HFF-Myc (cell line): Measurements from ENCODE around the gene TMEM51.

ENCODE experiments used
- DNase-seq: peaks from one replicate; pipeline ENCODE4 v3.0.0-alpha.2; 2011; ENCODE audit warnings: low read depth; ENCODE audit errors: extremely low read depth
- H3K4me3 ChIP-seq: replicated peaks from 2 replicates; pipeline ENCODE4 v1.5.1; 2011; ENCODE audit warnings: low read depth, mild to moderate bottlenecking, control low read depth, low read length
- TF ChIP-seq, protein P1 (sequence below): IDR thresholded peaks from 2 replicates; pipeline ENCODE4 v1.5.1; 2012; ENCODE audit warnings: mild to moderate bottlenecking, low read depth, low read length, control low read depth; ENCODE audit errors: missing control alignments

Gene TMEM51

GRCh38 chr1:15146142-15146680 is 7.3 kb upstream of the TMEM51 start:
- TF ChIP-seq, protein P1, sequence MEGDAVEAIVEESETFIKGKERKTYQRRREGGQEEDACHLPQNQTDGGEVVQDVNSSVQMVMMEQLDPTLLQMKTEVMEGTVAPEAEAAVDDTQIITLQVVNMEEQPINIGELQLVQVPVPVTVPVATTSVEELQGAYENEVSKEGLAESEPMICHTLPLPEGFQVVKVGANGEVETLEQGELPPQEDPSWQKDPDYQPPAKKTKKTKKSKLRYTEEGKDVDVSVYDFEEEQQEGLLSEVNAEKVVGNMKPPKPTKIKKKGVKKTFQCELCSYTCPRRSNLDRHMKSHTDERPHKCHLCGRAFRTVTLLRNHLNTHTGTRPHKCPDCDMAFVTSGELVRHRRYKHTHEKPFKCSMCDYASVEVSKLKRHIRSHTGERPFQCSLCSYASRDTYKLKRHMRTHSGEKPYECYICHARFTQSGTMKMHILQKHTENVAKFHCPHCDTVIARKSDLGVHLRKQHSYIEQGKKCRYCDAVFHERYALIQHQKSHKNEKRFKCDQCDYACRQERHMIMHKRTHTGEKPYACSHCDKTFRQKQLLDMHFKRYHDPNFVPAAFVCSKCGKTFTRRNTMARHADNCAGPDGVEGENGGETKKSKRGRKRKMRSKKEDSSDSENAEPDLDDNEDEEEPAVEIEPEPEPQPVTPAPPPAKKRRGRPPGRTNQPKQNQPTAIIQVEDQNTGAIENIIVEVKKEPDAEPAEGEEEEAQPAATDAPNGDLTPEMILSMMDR: no peak
- no peak for DNase-seq
- H3K4me3 ChIP-seq: no peak overlapping the region

GRCh38 chr1:15146971-15147376 is 6.6 kb upstream of the TMEM51 start:
- TF ChIP-seq, protein P1: no peak
- no peak overlapping the region for H3K4me3 ChIP-seq

DNA sequence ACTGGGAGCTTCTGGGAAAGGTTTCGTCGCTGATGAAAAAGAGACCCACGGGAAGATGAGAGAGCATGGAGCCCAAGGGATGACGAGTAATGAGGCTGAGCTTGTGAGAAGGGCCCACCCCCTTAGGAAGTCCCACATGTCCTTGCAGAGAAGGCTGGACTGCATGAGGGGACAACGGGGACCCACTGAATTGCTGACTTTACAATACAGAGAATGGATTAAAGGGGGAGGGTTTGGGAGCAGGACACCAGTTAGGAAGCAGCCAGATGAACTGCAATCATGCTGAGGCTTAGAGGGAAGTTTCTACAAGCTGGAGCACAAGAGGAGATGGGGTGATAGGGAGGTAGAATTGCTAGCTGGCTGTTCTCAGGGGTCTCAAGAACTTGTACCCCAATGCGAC is 5.5 kb upstream of the TMEM51 start:
- TF ChIP-seq, protein P1: no peak
- DNase-seq: no peak
- no peak overlapping the region for H3K4me3 ChIP-seq

More at GRCh38 chr1:15146971-15147376, 6.6 kb upstream of the TMEM51 start:
- no peak for DNase-seq

DNA sequence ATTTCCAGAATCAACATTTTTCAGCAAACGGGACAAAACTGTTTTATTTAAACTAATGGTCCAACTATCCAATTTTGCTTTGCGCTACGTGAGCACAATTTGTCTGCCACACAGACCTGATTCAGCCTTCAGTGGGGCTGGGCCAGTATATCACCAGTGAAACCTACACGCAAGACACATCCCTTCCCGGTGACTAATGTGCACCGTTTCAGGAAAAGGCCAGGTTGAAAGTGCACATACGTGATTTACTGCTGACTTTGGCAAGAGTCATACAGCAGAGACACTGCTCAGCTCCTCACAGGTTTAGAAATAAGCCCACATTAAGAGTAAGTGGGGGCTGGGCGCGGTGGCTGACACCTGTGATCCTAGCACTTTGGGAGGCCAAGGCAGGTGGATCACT is 5.1 kb upstream of the TMEM51 start:
- DNase-seq: no peak
- TF ChIP-seq, protein P1: no peak
- H3K4me3 ChIP-seq: no peak overlapping the region

DNA sequence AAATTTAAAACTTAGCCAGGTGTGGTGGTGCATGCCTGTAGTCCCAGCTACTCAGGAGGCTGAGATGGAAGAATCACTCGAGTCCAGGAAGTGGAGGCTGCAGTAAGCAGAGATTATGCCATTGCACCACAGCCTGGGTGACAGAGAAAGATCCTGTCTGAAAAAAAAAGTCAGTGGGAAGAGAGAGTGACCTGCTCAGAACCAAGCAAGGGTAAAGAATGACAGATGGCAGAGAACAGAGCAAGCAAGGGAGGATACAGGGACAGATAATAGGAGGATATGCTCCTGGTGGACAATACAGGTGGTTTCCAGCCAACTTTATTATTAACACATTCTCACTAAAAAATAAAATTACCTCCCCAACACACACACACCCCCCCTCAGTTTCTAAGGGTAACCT is 4.6 kb upstream of the TMEM51 start:
- no peak overlapping the region for H3K4me3 ChIP-seq
- DNase-seq: no peak
- TF ChIP-seq, protein P1: no peak

- DNase-seq: no peak
- TF ChIP-seq, protein P1: no peak
- no peak overlapping the region for H3K4me3 ChIP-seq
Observed at GRCh38 chr1:15150376-15150775, 3.2 kb upstream of the TMEM51 start.

DNA sequence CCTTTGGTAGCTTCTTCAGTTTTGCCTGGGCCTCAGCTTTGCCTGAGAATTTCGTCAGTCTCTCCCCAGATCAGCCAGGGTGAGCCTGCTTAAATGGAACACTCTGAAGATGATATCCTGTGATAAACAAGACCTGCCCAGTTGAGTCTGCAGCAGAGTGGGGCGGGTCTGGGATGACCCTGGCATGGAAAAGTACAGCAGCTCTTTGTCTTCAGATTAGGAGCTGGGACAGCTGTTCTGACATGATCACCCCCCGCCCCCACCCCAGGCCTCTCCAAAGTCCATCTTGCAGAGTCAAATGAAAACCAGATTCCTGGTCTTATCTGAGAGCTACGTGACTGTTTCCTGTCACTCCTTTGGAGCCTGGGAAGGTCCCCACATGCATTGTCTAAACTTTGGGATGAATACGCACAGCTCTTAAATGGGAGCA is 2.2 kb upstream of the TMEM51 start:
- TF ChIP-seq, protein P1: no peak
- H3K4me3 ChIP-seq: peak overlapping the region; percentile 6; the same call in 1 of the 2 replicates
- DNase-seq: no peak
